PC-3 (cell line): ENCODE measurements around the gene ATOSA. TPM values are rescaled to one million over a fixed set of nuclear protein-coding genes. Genes with fewer than 3 reads are reported as not detected.

Source experiments
- ATAC-seq: fragments of 200-7000 bp; cut with Tn5 transposase; 2 replicates; pipeline ENCODE4 v1.9.1; 2020; ENCODE audit warnings: mild to moderate bottlenecking, moderate library complexity
- BruUV-seq: library from RNA; stranded (reverse); fragments of 400-500 nt; replicated peaks from 2 replicates; lab custom pipeline; 2021; lab: Mats Ljungman, UMichigan
- CTCF ChIA-PET: fragments of 300-600 bp; sonication (Branson Sonifier 250); formaldehyde crosslinking; loops from one replicate; lab custom pipeline; 2022; ENCODE audit warnings: antibody characterized with exemption; lab: Charles Lee
- POLR2A ChIA-PET: fragments of 300-600 bp; sonication (Branson Sonifier 250); formaldehyde crosslinking; loops from one replicate; lab custom pipeline; 2022; ENCODE audit warnings: antibody characterized with exemption; ENCODE audit not compliant: unreplicated experiment; lab: Charles Lee
- DNase-seq: peaks from one replicate; pipeline ENCODE4 v3.0.0-alpha.2; 2015
- H2AFZ ChIP-seq: fragments of 300-600 bp; sonication (generic); 2 replicates; pipeline ENCODE4 v1.6.0; 2016; ENCODE audit warnings: antibody characterized with exemption, low read length
- H3F3A ChIP-seq: fragments of 300-600 bp; sonication (generic); one replicate; pipeline ENCODE4 v1.6.0; 2017; ENCODE audit warnings: antibody characterized with exemption, low read length, control low read depth, mild to moderate bottlenecking; ENCODE audit not compliant: unreplicated experiment
- H3K27ac ChIP-seq: fragments of 300-600 bp; sonication (generic); 2 replicates; pipeline ENCODE4 v1.5.1; 2016; ENCODE audit warnings: mild to moderate bottlenecking, low read length
- H3K27me3 ChIP-seq: fragments of 300-600 bp; sonication (generic); 2 replicates; pipeline ENCODE4 v1.6.1; 2016; ENCODE audit warnings: low read length, mixed read lengths
- H3K36me3 ChIP-seq: fragments of 300-600 bp; sonication (generic); 2 replicates; pipeline ENCODE4 v1.6.1; 2016; ENCODE audit warnings: low read depth, mixed run types, low read length, mixed read lengths
- H3K4me1 ChIP-seq: fragments of 300-600 bp; sonication (generic); 2 replicates; pipeline ENCODE4 v1.5.1; 2016; ENCODE audit warnings: low read length; ENCODE audit not compliant: insufficient read depth
- H3K4me2 ChIP-seq: fragments of 300-600 bp; sonication (generic); 2 replicates; pipeline ENCODE4 v1.6.0; 2016; ENCODE audit warnings: low read length
- H3K4me3 ChIP-seq: fragments of 300-600 bp; sonication (generic); 2 replicates; pipeline ENCODE4 v1.5.1; 2016; ENCODE audit warnings: mild to moderate bottlenecking, low read length, mixed read lengths
- H3K79me2 ChIP-seq: fragments of 300-600 bp; sonication (generic); 2 replicates; pipeline ENCODE4 v1.6.1; 2017; ENCODE audit warnings: low read length, mixed read lengths
- H3K9ac ChIP-seq: fragments of 300-600 bp; sonication (generic); 2 replicates; pipeline ENCODE4 v1.6.0; 2016; ENCODE audit warnings: mild to moderate bottlenecking, low read length
- H3K9me2 ChIP-seq: fragments of 300-600 bp; sonication (generic); replicated peaks from 2 replicates; pipeline ENCODE4 v1.6.1; 2016; ENCODE audit warnings: mixed run types, low read length, mixed read lengths
- H3K9me3 ChIP-seq: fragments of 300-600 bp; sonication (generic); 2 replicates; pipeline ENCODE4 v1.6.1; 2016; ENCODE audit warnings: low read length, mixed read lengths
- H4K20me1 ChIP-seq: fragments of 300-600 bp; sonication (generic); 2 replicates; pipeline ENCODE4 v1.6.1; 2016; ENCODE audit warnings: low read length, mixed read lengths
- CTCF ChIP-seq: fragments of 300-600 bp; sonication (generic); conservative IDR thresholded peaks from 2 replicates; pipeline ENCODE4 v1.5.1; 2017; ENCODE audit warnings: antibody characterized with exemption, low read depth, mild to moderate bottlenecking, low read length
- EZH2 ChIP-seq: fragments of 300-600 bp; sonication (generic); IDR thresholded peaks from one replicate; pipeline ENCODE4 v1.6.1; 2017; ENCODE audit warnings: antibody characterized with exemption, mild to moderate bottlenecking, low read length; ENCODE audit not compliant: unreplicated experiment
- EZH2phosphoT487 ChIP-seq: fragments of 300-600 bp; sonication (generic); IDR thresholded peaks from 2 replicates; pipeline ENCODE4 v1.6.1; 2018; ENCODE audit warnings: mild to moderate bottlenecking, antibody characterized with exemption, low read length, borderline replicate concordance
- intact Hi-C: fragments of 100-400 bp; cut with micrococcal nuclease; formaldehyde crosslinking; loops from 2 replicates; pipeline ENCODE4 v1.9.0; 2023
- total RNA-seq: library from RNA; depleted of rRNA; stranded (reverse); fragments of >200 nt; gene quantifications from 2 replicates; pipeline ENCODE4 v1.2.3, GENCODE V29; 2014

ATOSA gene
- total RNA-seq, 1 experiment from 2014 or later: 8.7 TPM

GRCh38 chr15:52717924-52718323, 38.7 kb upstream of the ATOSA start:
- no peaks in the 10 kb centered on the region for H3K4me1 ChIP-seq
- intact Hi-C loops: no loop called here
- no peak overlapping the region for H3K27ac ChIP-seq
- CTCF ChIA-PET: no interaction called here
- H3F3A ChIP-seq: no peaks in the 10 kb centered on the region
- TF ChIP-seq EZH2phosphoT487: no peak
- DNase-seq (no peak), ATAC-seq (no peak)
- no TSS peak for BruUV-seq
- no peak overlapping the region for H2AFZ ChIP-seq
- no peaks in the 10 kb centered on the region for H3K27me3 ChIP-seq
- H3K79me2 ChIP-seq: no peaks in the 10 kb centered on the region
- no peaks in the 10 kb centered on the region for H3K36me3 ChIP-seq
- POLR2A ChIA-PET: no interaction called here
- H3K4me2 ChIP-seq: no peak overlapping the region
- H4K20me1 ChIP-seq: no peaks in the 10 kb centered on the region
- H3K9me2 ChIP-seq: no peaks in the 10 kb centered on the region
- no peak overlapping the region for H3K4me3 ChIP-seq
- no peaks in the 10 kb centered on the region for H3K9me3 ChIP-seq
- no peak overlapping the region for H3K9ac ChIP-seq

- no peak for ATAC-seq
These were observed 38.3 kb upstream of the ATOSA start for GRCh38 chr15:52717481-52717880.

GRCh38 chr15:52716536-52716935, 37.3 kb upstream of the ATOSA start:
- Histone ChIP-seq H3K9me2 (no peaks in the 10 kb centered on the region), H3K27ac (no peak overlapping the region), H3F3A (no peaks in the 10 kb centered on the region), H4K20me1 (no peaks in the 10 kb centered on the region), H3K4me1 (no peaks in the 10 kb centered on the region), H3K9me3 (no peaks in the 10 kb centered on the region), H3K4me3 (no peak overlapping the region), H2AFZ (no peak overlapping the region), H3K4me2 (no peak overlapping the region), H3K36me3 (no peaks in the 10 kb centered on the region), H3K79me2 (no peaks in the 10 kb centered on the region), H3K27me3 (no peaks in the 10 kb centered on the region), H3K9ac (no peak overlapping the region)
- DNase-seq (no peak), ATAC-seq (no peak)
- BruUV-seq: no TSS peak
- CTCF ChIA-PET: no interaction called here
- POLR2A ChIA-PET: no interaction called here
- TF ChIP-seq CTCF: no peak
- no peak for TF ChIP-seq EZH2
- TF ChIP-seq EZH2phosphoT487: no peak
- intact Hi-C loops: no loop called here

More at GRCh38 chr15:52717481-52717880, 38.3 kb upstream of the ATOSA start:
- Histone ChIP-seq H3K4me1 (no peaks in the 10 kb centered on the region), H3K9me3 (no peaks in the 10 kb centered on the region), H3K4me2 (no peak overlapping the region), H3K36me3 (no peaks in the 10 kb centered on the region), H3K27me3 (no peaks in the 10 kb centered on the region), H3K9me2 (no peaks in the 10 kb centered on the region), H3K4me3 (no peak overlapping the region), H2AFZ (no peak overlapping the region), H4K20me1 (no peaks in the 10 kb centered on the region), H3K79me2 (no peaks in the 10 kb centered on the region), H3K27ac (no peak overlapping the region), H3F3A (no peaks in the 10 kb centered on the region), H3K9ac (no peak overlapping the region)
- intact Hi-C loops: no loop called here
- no peak for DNase-seq
- no peak for TF ChIP-seq EZH2
- TF ChIP-seq EZH2phosphoT487: no peak
- ChIA-PET POLR2A (no interaction called here), CTCF (no interaction called here)
- no TSS peak for BruUV-seq

DNA sequence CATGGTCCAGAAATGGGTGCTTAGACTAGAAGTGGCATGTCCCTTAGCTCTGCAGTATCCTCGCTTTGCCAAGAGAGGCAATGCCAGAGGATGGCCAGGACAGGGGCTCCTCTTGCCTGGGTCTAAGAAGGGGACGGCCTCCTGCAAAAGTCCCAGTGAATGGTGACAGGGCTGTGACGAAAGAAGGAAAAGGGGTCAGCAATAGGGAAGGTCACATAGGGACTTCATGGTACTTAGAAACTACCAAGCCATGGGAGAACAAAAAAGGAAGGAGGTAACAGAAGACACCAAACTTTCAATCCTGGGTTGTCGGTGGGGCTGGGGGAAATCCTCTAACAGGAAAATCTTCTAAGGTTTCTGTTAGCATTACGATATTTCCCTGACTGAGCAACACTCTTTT, 36.2 kb upstream of the ATOSA start:
- TF ChIP-seq EZH2 (no peak), CTCF (no peak), EZH2phosphoT487 (no peak)
- H3K4me3 ChIP-seq: no peak overlapping the region
- no peaks in the 10 kb centered on the region for H3F3A ChIP-seq
- H3K9me2 ChIP-seq: no peaks in the 10 kb centered on the region
- no peaks in the 10 kb centered on the region for H3K36me3 ChIP-seq
- H3K79me2 ChIP-seq: no peaks in the 10 kb centered on the region
- H3K9me3 ChIP-seq: no peaks in the 10 kb centered on the region
- no peak for ATAC-seq
- no peaks in the 10 kb centered on the region for H3K4me1 ChIP-seq
- DNase-seq: no peak
- no peak overlapping the region for H2AFZ ChIP-seq
- H3K27me3 ChIP-seq: no peaks in the 10 kb centered on the region
- ChIA-PET POLR2A (no interaction called here), CTCF (no interaction called here)
- intact Hi-C loops: no loop called here
- H3K27ac ChIP-seq: no peak overlapping the region
- H3K4me2 ChIP-seq: no peak overlapping the region
- BruUV-seq: no TSS peak
- no peak overlapping the region for H3K9ac ChIP-seq
- no peaks in the 10 kb centered on the region for H4K20me1 ChIP-seq
